LNCaP clone FGC (cell line): ENCODE results near the gene ENPP6.

Experiments used
- DNase-seq: peaks from one replicate; pipeline ENCODE4 v3.0.0-alpha.2; 2011; ENCODE audit warnings: low read depth
- H3K4me3 ChIP-seq: 2 replicates; pipeline ENCODE4 v1.5.1; 2011; ENCODE audit warnings: mild to moderate bottlenecking, low read depth, low read length, control low read depth
- TF ChIP-seq, protein P1 (sequence below): IDR thresholded peaks from 2 replicates; pipeline ENCODE4 v1.5.1; 2012; ENCODE audit warnings: mild to moderate bottlenecking; ENCODE audit not compliant: control insufficient read depth, insufficient read depth; ENCODE audit errors: extremely low read depth

ENPP6 gene

DNA sequence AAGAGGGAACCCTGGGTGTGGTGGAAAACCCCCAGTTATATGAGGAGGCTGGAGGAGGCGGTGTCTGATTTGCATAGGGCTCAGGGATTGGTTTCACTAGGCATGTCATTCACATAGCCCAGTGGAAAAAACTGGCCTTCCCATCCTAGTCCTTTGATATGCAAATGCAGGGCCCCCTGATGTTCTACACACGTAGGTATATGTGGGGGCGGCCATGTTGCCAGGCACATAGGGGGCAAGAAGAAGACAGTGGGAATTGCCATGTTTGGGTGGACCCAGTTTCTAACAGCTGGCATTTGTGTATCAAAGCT is 34.0 kb upstream of the ENPP6 start:
- TF ChIP-seq, protein P1, sequence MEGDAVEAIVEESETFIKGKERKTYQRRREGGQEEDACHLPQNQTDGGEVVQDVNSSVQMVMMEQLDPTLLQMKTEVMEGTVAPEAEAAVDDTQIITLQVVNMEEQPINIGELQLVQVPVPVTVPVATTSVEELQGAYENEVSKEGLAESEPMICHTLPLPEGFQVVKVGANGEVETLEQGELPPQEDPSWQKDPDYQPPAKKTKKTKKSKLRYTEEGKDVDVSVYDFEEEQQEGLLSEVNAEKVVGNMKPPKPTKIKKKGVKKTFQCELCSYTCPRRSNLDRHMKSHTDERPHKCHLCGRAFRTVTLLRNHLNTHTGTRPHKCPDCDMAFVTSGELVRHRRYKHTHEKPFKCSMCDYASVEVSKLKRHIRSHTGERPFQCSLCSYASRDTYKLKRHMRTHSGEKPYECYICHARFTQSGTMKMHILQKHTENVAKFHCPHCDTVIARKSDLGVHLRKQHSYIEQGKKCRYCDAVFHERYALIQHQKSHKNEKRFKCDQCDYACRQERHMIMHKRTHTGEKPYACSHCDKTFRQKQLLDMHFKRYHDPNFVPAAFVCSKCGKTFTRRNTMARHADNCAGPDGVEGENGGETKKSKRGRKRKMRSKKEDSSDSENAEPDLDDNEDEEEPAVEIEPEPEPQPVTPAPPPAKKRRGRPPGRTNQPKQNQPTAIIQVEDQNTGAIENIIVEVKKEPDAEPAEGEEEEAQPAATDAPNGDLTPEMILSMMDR: no peak
- DNase-seq: no peak
- no peak overlapping the region for H3K4me3 ChIP-seq

DNA sequence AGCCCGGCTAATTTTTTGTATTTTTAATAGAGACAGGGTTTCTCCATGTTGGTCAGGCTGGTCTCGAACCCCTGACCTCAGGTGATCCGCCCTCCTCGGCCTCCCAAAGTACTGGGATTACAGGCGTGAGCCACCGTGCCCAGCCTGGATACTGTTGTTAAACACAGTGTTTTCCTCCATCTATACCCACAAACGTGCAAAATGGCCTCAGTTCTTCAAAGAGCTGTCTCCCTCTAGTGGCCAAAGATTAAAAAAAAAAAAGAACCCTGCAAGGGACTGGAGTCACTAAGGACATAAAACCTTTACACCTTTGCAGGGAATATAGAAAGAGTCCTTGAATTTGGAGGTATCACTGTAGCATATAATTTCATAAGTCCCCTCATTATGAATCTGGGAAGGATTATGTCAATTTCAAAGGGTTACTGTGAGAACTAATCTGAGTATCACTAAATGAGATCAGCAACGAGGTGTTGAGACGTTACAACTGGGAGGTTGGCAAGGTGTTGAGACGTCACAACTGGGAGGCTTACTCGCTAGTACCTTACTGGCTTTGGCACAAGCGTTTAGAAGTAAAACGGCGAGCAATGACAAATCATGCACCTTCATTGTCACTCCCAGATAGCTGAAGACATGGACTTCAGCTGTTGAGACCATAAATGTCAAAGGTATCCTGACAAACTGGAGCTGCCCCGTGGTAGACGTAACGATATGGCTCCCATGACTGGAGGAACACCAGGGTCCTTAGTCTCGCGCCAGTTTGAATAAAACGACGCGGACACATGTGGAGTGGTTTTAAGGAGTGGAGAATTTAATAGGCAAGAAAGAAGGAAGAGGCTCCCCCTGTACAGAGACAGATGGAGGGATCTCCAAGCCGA is 33.4 kb upstream of the ENPP6 start:
- TF ChIP-seq, protein P1: peak; percentile 57
- DNase-seq: no peak
- H3K4me3 ChIP-seq: no peak overlapping the region

DNA sequence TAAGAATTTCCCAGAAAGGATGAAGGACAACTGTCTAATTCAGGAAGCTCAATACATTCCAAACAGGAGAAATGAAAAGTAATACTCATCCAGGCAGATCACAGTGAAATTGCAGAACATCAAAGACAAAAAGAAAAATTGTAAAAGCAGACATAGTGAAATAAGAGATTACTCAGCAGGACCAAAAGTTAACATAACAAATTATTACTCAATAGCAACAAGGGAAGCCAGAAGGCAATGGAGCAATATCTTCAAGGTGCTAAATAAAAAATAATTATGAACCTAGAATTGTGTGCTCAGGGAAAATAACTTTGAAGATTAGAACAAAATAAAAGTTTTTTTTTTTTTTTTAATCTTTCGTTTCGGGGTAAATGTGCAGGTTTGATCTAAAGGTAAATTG is 30.5 kb upstream of the ENPP6 start:
- TF ChIP-seq, protein P1: no peak
- no peak for DNase-seq
- no peak overlapping the region for H3K4me3 ChIP-seq

DNA sequence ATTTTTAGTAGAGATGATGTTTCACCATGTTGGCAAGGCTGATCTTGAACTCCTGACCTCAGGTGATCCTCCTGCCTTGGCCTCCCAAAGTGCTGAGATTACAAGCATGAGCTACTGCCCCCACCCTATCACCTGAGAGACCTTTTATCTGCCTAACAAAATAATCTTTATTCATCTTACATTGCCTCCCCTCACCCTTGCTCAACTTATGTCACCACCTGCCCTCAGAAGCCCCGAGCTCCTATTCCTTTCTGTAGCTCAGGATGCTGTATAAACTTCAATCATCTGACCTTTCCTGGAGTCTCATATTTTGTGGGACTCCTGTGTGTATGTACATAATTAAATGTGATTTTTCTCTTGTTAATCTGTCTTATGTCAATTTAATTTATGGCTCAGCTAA is 29.7 kb upstream of the ENPP6 start:
- TF ChIP-seq, protein P1: no peak
- no peak overlapping the region for H3K4me3 ChIP-seq
- no peak for DNase-seq

DNA sequence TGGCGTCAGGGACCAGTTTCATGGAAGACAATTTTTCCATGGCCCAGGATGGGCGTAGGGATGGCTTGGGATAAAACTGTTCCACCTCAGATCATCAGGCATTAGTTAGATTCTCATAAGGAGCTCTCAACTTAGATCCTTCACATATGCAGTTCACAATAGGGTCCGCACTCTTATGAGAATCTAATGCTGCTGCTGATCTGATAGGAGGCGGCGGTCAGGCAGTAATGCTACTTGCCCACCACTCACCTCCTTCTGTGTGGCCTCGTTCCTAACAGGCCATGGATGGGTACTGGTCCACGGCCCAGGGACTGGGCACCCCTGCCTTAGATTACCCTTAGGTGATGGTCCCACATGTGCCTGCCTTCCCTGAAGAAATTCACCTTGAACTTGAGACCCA is 28.8 kb upstream of the ENPP6 start:
- TF ChIP-seq, protein P1: no peak
- DNase-seq: no peak
- H3K4me3 ChIP-seq: no peak overlapping the region

DNA sequence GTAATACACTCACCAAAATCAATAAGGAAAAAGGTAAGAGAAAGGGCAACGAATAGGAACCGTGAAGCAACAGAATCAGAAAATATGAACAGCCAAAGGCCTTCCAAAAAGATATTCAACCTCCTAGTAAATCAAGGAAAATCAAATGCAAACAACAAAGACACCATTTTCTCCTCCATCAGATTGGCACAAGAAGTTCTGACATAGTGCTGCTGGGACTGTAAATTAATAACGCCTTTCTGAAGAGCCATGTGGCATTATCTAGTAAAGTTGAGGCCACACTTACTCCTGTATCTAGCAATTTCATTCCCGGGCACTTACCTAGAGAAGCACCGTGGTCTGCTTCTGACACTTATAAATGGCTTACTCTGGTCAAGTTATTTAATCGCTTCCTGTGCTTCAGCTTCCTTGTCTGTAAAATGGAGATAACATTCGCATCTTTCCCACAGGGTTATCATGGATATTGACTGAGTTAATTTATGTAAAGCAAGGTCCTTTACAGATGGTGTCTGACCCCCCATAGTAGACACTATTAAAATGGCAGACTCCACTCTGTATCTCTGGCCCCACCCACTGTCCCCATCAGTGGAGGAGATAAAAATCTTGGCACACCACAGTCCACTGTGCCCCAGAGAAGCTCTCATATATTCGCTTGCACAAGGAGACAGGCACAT is 20.5 kb upstream of the ENPP6 start:
- no peak overlapping the region for H3K4me3 ChIP-seq
- DNase-seq: no peak
- TF ChIP-seq, protein P1: no peak
